HG02610 (cell line): ENCODE results near the gene RIOK1.
"Not testable (repeated sequence)": the region's sequence is repeated elsewhere in the genome, so short reads cannot be mapped to it uniquely, and the experiment has no call there.

ENCODE experiments used
- ATAC-seq: cut with Tn5 transposase; IDR thresholded peaks from one replicate; pipeline ENCODE4 v1.9.1; 2021; ENCODE audit warnings: mild to moderate bottlenecking, moderate library complexity; ENCODE audit not compliant: unreplicated experiment

RIOK1 gene

DNA sequence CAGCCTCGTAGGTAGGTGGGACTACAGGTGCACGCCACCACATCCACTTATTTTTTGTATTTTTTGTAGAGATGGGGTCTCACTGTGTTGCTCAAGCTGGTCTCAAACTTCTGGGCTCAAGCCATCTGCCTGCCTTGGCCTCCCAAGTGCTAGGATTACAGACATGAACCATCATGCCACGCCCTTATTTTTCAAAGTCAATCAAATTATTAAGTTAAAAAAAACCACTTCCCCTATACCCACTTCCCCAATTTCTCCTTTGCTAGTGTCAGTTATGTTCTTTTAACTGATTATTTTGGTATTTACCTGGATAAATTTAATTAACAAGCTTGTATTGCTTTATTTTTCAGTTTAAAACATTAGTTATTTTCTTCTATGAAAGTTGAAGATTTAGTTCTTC is 49.6 kb downstream of the RIOK1 start:
- ATAC-seq, result no peak

DNA sequence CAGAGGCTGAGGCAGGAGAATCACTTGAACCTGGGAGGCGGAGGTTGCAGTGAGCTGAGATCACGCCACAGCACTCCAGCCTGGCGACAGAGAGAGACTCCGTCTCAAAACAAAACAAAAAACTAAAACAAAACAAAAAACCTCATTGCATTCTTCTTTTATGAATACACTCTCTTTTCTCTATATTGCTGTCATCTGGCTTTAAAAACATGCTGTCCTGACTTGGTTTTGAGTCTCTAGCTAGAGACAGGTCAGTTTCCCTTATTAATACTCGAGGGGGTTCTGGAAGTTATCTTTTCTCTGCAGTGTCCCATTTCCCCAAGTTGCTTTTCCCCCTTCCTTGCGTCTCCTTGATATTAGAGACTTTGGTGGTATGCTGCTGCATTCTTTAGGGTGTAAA is 50.9 kb downstream of the RIOK1 start:
- no peak for ATAC-seq

DNA sequence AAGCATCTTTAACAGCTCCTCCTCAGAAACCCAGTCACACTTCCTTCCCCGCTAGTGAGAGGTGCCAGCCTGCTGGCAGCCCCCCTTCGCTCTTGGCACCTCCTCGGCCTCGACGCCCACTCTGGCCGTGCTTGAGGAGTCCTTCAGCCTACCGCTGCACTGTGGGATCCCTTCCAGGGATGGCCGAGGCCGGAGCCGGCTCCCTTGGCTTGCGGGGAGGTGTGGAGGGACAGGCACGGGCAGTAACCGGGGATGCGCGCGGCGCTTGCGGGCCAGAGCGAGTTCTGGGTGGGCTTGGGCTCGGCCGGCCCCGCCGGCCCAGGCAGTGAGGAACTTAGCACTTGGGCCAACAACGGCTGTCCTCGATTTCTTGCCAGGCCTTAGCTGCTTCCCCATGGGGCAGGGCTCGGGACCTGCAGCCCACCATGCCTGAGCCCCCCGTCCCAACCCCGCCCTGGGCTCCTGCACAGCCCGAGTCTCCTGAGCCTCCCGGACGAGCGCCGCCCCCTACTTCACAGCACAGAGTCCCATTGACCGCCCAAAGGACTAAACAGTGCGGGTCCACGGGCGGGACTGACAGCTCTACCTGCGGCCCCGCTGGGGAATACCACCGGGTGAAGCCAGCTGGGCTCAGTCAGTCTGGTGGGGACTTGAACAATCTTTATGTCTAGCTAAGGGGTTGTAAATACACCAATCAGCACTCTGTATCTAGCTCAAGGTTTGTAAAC is 51.6 kb downstream of the RIOK1 start:
- ATAC-seq, result no peak

DNA sequence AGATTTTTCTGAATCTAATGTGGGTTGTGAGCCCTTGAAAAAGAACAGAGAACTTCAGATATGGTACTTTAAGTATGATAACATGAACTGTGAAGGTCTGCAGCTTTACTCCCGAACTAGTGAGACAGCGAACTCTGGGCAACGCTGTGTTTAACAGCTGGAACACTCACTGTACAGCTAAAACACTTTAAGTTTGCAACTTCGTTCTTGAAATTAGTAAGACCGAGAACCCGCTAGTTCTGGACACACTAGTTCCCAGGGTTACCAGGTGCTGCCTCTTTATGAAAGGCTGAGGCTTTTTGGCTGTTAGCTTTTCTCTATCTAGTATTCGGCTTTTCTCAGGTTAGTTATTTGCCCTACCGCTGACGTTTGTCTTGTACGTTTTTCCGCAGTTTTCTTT is 52.9 kb downstream of the RIOK1 start:
- ATAC-seq, result no peak

DNA sequence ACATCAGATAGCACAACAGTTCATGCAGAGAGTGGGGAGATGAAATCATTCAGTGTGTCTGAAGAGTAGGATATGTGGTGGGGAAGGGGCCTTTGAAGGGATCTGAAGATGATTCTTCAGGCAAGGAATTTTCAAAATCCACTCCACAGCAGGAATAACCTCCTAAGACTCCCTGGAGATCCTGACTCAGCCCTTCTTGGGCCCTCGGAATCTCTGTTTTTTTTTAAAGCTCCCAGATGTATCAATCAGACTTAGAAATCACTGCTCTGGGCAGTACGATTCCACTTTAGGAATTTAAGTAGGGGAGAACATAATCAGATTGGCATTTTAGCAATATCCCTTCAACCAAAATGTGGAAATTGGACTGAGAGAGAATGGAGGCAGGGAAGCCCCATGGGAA is 55.5 kb downstream of the RIOK1 start:
- ATAC-seq, result no peak

DNA sequence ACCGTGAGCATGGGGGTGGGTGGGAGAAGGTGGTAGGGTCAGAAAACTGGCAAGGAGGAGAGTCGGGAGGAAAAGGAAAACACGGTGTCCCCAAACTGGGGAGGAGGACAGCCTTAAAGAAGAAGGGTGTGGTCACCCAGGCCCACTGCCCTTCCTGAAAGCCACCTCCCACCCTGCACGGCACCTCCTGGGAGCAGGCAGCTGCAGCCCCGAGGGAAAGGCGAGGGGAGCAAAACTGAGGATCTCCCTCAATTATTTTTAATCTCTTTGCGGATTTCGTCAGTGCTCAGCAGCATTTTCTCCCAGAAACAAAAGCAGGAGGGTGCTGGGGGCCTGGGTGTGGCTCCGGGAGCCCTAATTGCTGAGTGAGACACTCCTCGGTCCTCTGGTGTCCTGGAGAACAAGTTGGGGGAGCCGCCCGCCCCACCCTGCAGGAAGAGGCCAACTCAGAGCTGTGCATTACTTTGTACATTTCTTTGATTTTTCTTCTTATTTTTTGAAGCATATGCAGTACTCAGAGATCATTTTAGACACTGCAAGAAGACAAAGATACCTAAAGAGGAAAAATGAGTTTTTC is 56.4 kb downstream of the RIOK1 start:
- no peak for ATAC-seq

DNA sequence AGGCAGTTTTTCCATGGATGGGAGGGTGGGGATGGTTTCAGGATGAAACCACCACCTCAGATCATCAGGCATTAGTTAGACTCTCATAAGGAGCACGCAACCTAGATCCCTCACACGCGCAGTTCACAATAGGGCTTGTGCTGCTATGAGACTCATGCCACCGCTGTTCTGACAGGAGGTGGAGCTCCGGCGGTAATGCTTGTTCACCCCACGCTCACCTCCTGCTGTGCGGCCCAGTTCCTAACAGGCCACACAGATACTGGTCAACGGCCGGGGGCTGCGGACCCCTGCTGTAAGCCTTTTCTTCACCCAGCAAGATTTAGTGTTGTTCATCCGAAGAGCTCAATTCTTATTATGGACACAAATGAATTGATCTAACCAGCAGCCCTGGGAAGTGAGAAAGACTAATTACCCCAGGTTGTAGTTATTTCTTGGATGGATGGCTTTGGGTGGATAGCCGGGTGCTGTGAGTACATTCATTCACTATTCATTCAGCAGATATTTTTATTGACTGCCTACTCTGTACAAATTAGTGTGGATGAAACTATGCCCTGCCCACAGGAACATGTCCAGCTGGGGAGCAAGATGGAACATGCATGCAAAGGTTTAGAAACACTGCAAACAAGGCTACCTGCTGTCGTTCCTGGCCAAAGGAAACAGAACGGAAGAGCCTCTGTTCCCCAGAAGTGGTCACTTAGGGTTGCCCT is 57.2 kb downstream of the RIOK1 start:
- no peak for ATAC-seq

DNA sequence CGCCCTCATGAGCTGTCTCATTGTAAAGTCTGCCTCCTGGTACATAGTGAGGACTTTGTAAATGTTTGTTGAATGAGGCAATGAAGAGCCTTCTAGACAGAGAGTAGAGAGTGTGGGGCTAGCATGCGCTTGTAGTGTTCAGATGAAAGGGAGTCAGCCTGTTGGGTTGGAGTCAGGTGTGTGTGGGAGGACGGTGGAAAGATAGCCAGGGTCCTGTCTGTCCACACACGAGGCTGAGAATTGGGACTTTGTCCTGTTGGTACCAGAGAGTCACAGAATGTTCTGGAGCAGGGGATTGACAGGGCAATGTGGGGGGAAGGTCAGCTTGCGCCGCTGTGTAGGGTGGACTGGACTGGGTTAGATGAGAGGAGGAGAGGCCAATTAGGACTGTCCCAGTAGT is 58.6 kb downstream of the RIOK1 start:
- ATAC-seq, result no peak

DNA sequence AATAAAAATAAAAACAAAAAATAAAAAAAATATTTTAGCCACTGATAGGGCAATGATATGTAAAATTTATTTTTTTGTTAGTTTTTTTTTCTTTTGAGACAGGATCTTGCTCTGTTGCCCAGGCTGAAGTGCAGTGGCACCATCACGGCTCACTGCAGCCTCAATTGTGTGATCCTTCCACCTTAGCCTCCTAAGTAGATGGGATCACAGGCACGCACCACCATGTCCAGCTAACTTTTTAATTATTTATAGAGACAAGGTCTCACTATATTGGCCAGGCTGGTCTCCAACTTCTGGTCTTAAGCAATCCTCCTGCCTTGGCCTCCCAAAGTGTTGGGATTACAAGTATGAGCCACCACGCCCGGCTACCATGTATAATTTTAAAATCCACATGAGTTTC is 59.4 kb downstream of the RIOK1 start:
- ATAC-seq, result no peak

DNA sequence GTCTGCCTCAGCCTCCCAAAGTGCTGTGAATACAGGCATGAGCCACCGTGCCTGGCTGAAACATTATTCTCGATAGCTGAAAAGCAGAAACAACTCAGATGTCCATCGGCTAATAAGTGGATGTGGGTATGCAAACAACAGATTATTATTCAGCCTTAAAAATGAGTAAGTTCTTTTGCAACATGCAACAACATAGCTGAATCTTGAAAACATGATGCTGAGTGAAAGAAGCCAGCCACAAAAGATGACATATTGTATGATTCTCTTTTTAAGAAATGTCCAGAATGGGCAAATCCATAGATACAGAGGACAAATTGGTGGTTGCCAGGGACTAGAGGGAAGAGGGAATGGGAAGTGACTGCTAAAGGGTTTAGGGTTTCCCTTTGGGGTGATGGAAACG is 61.7 kb downstream of the RIOK1 start:
- ATAC-seq, result no peak

DNA sequence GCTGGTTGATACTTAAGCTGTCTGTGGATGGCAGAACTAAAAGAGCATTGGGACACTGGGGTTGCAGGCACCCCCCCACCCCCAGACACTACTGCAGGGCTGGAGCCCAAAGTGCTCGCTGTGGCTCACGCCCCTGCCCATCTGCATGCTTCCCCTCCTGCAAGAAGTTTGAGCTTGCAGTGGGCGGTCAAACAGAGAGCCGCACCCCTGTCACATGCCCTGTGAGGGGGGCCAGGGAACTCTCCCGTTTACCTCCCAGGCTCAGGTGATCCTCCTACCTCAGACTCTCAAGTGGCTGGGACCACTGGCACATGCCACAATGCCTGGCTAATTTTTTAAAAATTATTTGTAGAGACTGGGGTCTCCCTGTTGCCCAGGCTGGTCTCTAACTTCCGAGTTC is 63.3 kb downstream of the RIOK1 start:
- ATAC-seq, result no peak

DNA sequence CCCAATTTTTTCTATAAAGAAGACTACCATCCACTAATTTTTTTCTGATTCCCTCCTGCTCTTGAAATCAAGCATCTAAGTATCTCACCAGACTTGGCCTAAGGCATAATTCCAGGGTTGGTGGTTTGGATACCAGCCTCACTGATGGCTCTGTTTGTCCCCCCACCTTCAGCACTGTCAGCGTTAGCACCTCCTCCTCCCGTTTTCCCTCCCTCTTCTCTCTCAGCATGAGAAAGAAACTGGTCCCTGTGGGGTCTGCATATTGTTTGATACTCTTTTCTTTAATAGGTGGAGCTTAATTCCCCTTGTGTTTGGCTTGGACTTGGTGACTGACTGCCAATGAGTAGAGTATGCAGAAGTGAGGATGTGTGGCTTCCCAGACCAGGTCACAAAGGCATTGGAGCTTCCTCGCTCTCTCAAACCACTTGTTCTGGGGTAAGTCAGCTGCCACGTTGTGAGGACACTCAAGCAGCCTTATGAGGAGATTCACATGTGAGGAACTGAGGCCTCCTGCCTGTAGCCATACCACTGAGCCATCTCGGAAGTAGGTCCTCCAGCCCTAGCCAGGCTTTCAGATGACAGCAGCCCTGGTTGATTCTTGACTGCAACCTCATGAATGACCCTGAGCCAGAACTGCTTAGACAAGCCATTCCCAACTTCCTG is 65.2 kb downstream of the RIOK1 start:
- ATAC-seq, result no peak

DNA sequence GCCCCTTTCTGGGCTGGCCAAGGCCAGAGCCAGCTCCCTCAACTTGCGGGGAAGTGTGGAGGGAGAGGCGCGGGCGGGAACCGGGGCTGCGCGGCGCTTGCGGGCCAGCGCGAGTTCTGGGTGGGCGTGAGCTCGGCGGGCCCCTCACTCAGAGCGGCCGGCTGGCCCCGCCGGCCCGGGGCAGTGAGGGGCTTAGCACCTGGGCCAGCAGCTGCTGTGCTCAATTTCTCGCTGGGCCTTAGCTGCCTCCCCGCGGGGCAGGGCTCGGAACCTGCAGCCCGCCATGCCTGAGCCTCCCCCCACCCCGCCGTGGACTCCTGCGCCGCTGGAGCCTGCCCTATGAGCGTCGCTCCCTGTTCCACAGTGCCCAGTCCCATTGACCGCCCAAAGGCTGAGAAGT is 66.7 kb downstream of the RIOK1 start:
- ATAC-seq, result not testable (repeated sequence)

DNA sequence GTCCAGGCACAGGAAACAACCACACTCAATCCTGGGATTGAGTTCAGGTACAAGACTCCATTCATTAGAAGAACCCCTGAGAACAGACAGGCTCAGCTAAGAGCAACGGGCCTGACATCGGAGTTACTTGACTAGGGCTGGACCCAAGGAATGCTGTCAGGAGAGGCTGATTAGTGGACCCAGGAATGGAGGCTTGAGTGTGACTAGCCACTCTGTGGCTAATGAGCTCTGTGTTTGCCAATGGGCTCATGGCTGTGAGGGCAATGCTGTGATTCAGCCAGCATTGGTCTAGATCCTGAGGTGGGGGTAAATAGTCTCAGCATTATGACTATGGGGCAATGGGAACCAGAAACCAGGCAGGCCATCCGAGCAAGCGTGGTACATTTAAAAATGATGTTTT is 71.8 kb downstream of the RIOK1 start:
- no peak for ATAC-seq

DNA sequence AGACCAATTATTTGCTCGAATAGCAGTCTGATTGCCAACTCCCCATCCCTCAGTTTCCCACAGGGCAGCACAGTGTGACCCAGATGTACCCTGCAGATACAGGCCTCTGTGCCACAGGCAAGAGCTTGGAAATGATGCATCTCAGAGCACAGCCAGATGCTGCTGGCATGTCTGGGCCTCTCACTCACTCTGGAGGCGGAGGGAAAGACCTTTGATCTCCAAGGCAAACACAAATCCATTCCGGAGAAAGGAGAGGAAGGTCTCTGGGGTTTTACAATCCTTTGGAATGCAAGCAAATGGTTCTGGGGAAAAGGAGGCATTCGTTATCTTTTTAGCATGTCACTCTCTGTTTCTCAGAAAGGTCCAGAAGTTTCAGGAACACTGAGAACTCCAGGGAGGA is 74.2 kb downstream of the RIOK1 start:
- no peak for ATAC-seq

DNA sequence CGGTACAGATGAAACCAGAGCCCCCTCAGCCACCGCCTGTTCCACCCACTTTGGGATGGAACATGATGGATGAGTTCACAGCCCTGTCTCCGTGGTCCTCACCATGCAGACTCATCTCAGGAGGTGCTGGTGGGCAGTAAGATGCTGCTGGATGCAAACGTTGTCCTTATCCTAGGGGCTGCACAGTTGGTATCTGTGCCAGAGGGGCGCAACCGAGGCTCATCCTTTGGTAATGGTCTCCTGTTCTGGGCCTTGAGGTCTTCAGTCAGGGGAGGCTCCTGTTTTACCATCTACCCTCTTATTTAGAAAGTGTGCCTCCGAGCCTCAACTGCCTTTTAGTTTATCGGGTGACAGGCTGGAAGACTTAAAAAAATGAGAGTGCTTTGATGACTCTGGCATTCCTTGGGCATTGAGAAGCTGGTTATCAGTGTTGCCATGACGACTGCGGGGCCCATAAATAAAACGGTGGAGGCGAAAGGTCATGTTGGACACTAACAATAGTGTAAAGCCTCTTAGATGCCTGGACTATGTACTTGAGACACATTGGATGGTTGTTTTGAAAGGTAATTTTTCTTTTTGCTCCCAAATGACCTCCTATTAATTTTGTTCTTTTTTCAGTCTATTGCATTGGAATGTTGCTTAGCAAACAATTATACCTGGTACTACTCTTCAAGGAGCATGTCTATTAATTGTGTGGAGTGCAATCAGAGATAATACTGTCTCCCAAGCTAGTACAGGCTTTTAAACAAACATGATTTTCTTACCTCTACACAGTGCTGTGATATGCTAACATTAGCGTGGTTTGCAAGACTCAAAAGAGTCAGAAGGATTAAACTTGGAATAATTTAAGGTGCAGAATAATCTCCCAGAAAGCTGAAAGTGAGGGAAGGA is 77.6 kb downstream of the RIOK1 start:
- ATAC-seq, result no peak
